ENCODE results near the gene NPPB.

- TF ChIP-seq ZNF331 (CRISPR knock-in tag; IDR thresholded peaks at IDR 0.05; ENCODE audit: low read depth): no peak
- TF ChIP-seq POLR2AphosphoS5 (IDR thresholded peaks at IDR 0.05; ENCODE audit: low read depth): no peak
- TF ChIP-seq JUNB (IDR thresholded peaks at IDR 0.05; ENCODE audit: unreplicated experiment): no peak
- no peak for TF ChIP-seq CTCF (conservative IDR thresholded peaks at IDR 0.05; ENCODE audit: low read depth in 2 of 2)
- TF ChIP-seq EZH2 (IDR thresholded peaks at IDR 0.05; ENCODE audit: low read depth, unreplicated experiment): no peak
Observed at GRCh38 chr1:11874258-11874562, 15.5 kb upstream of the NPPB start.

Measured in GM23338 (cell line).